IMR-90 (cell line): ENCODE measurements around the gene ZFP2. TPM values are rescaled to one million over a fixed set of nuclear protein-coding genes. Genes with fewer than 3 reads are reported as not detected.
A peak's percentile ranks its signal among the peaks of the same experiment; 100 is the strongest.

Experiments
- ATAC-seq: fragments of 200-7000 bp; cut with Tn5 transposase; 2 replicates; pipeline ENCODE4 v1.9.1; 2020; ENCODE audit warnings: low read depth, mild to moderate bottlenecking, moderate library complexity
- BruUV-seq: library from RNA; stranded (reverse); fragments of 400-500 nt; replicated peaks from 2 replicates; lab custom pipeline; 2021; lab: Mats Ljungman, UMichigan
- CTCF ChIA-PET: fragments of 300-600 bp; formaldehyde crosslinking; extraction: SDS; loops from one replicate; lab custom pipeline; 2021; ENCODE audit warnings: antibody characterized with exemption; lab: Yijun Ruan, JAX
- POLR2A ChIA-PET: fragments of 300-600 bp; sonication (Branson Sonifier 250); formaldehyde crosslinking; loops from one replicate; lab custom pipeline; 2022; ENCODE audit warnings: antibody characterized with exemption; ENCODE audit not compliant: unreplicated experiment; lab: Charles Lee
- DNase-seq: peaks from one replicate; pipeline ENCODE4 v3.0.0; 2013
- H2AFZ ChIP-seq: replicated peaks from 2 replicates; pipeline ENCODE3; 2013; ENCODE audit warnings: low read length, mild to moderate bottlenecking; ENCODE audit not compliant: poor library complexity
- H2AK5ac ChIP-seq: 2 replicates; pipeline ENCODE4 v1.6.1; 2013; ENCODE audit warnings: low read depth, low read length, inconsistent platforms
- H2AK9ac ChIP-seq: replicated peaks from 2 replicates; pipeline ENCODE3; 2013; ENCODE audit warnings: mild to moderate bottlenecking, low read depth, low read length, moderate library complexity; ENCODE audit not compliant: poor library complexity
- H2BK120ac ChIP-seq: 2 replicates; pipeline ENCODE4 v1.6.1; 2013; ENCODE audit warnings: low read depth, low read length, inconsistent platforms
- H2BK15ac ChIP-seq: 3 replicates; pipeline ENCODE4 v1.6.1; 2013; ENCODE audit warnings: low read depth, low read length, inconsistent platforms
- H2BK20ac ChIP-seq: 2 replicates; pipeline ENCODE4 v1.6.1; 2013; ENCODE audit warnings: low read depth, mild to moderate bottlenecking, inconsistent platforms, low read length, moderate library complexity
- H2BK5ac ChIP-seq: 2 replicates; pipeline ENCODE4 v1.6.1; 2013; ENCODE audit warnings: mild to moderate bottlenecking, low read depth, low read length, inconsistent platforms; ENCODE audit not compliant: poor library complexity, severe bottlenecking
- H3K14ac ChIP-seq: replicated peaks from 2 replicates; pipeline ENCODE4 v1.6.1; 2013; ENCODE audit warnings: low read depth, low read length, inconsistent platforms
- H3K18ac ChIP-seq: 2 replicates; pipeline ENCODE4 v1.6.1; 2013; ENCODE audit warnings: low read depth, low read length, control low read depth
- H3K23ac ChIP-seq: 2 replicates; pipeline ENCODE4 v1.6.1; 2013; ENCODE audit warnings: low read depth, low read length, inconsistent platforms
- H3K27ac ChIP-seq: 2 replicates; pipeline ENCODE4 v1.5.1; 2013; ENCODE audit warnings: mild to moderate bottlenecking, control low read depth, low read length; ENCODE audit not compliant: insufficient read depth
- H3K27me3 ChIP-seq: 2 replicates; pipeline ENCODE4 v1.6.1; 2013; ENCODE audit warnings: low read length; ENCODE audit not compliant: control insufficient read depth, insufficient read depth
- H3K36me3 ChIP-seq: 2 replicates; pipeline ENCODE4 v1.6.1; 2013; ENCODE audit warnings: low read length, mixed read lengths; ENCODE audit not compliant: control insufficient read depth, insufficient read depth
- H3K4ac ChIP-seq: 2 replicates; pipeline ENCODE4 v1.6.1; 2013; ENCODE audit warnings: low read depth, low read length, inconsistent platforms
- H3K4me1 ChIP-seq: 2 replicates; pipeline ENCODE4 v1.6.1; 2013; ENCODE audit warnings: low read length, mixed read lengths; ENCODE audit not compliant: control insufficient read depth, insufficient read depth
- H3K4me2 ChIP-seq: 2 replicates; pipeline ENCODE4 v1.6.1; 2013; ENCODE audit warnings: low read depth, mild to moderate bottlenecking, control low read depth, low read length, moderate library complexity
- H3K4me3 ChIP-seq: 2 replicates; pipeline ENCODE4 v1.5.1; 2013; ENCODE audit warnings: low read depth, mild to moderate bottlenecking, control low read depth, low read length, moderate library complexity; ENCODE audit not compliant: insufficient read depth
- H3K56ac ChIP-seq: 2 replicates; pipeline ENCODE4 v1.6.1; 2013; ENCODE audit warnings: low read length, inconsistent platforms; ENCODE audit not compliant: insufficient read depth; ENCODE audit errors: extremely low read depth
- H3K79me1 ChIP-seq, 2 experiments: 2 replicates each; pipeline ENCODE4 v1.6.1; 2013; ENCODE audit warnings: low read length in 2 of 2, inconsistent platforms in 1 of 2, low read depth in 1 of 2
- H3K9ac ChIP-seq: 2 replicates; pipeline ENCODE4 v1.6.1; 2013; ENCODE audit warnings: low read depth, low read length, control low read depth
- H3K9me1 ChIP-seq: 2 replicates; pipeline ENCODE4 v1.6.1; 2013; ENCODE audit warnings: low read length, inconsistent platforms; ENCODE audit not compliant: insufficient read depth
- H3K9me3 ChIP-seq: 2 replicates; pipeline ENCODE4 v1.6.1; 2013; ENCODE audit warnings: low read length; ENCODE audit not compliant: control insufficient read depth, insufficient read depth
- H4K20me1 ChIP-seq: 2 replicates; pipeline ENCODE4 v1.6.1; 2013; ENCODE audit warnings: low read length, inconsistent platforms; ENCODE audit not compliant: insufficient read depth
- H4K5ac ChIP-seq: 2 replicates; pipeline ENCODE4 v1.6.1; 2013; ENCODE audit warnings: mild to moderate bottlenecking, low read depth, low read length, control low read depth
- H4K8ac ChIP-seq, 2 experiments: 2 replicates each; pipeline ENCODE4 v1.6.1; 2013; ENCODE audit warnings: low read depth in 2 of 2, low read length in 2 of 2, control low read depth in 1 of 2, inconsistent platforms in 1 of 2
- H4K91ac ChIP-seq: 2 replicates; pipeline ENCODE4 v1.6.1; 2013; ENCODE audit warnings: low read depth, low read length, inconsistent platforms; ENCODE audit not compliant: insufficient read depth
- CEBPB ChIP-seq: IDR thresholded peaks from 2 replicates; pipeline ENCODE4 v1.6.1; 2012; ENCODE audit warnings: low read depth, low read length, improper control_type of control experiment
- CHD1 ChIP-seq: IDR thresholded peaks from 2 replicates; pipeline ENCODE4 v1.6.1; 2012; ENCODE audit warnings: low read depth, low read length, improper control_type of control experiment
- CTCF ChIP-seq: conservative IDR thresholded peaks from 2 replicates; pipeline ENCODE4 v1.5.1; 2012; ENCODE audit warnings: mild to moderate bottlenecking, low read depth, low read length, improper control_type of control experiment
- FOS ChIP-seq: fragments of 150-350 bp; IDR thresholded peaks from 2 replicates; pipeline ENCODE4 v1.6.1; 2016; ENCODE audit warnings: low read depth, low read length
- MAZ ChIP-seq: IDR thresholded peaks from 2 replicates; pipeline ENCODE4 v1.6.1; 2012; ENCODE audit warnings: low read depth, mild to moderate bottlenecking, low read length, improper control_type of control experiment, moderate library complexity, borderline replicate concordance
- POLR2A ChIP-seq: IDR thresholded peaks from 2 replicates; pipeline ENCODE4 v1.6.1; 2012; ENCODE audit warnings: mild to moderate bottlenecking, low read depth, low read length
- RAD21 ChIP-seq: IDR thresholded peaks from 2 replicates; pipeline ENCODE4 v1.6.1; 2012; ENCODE audit warnings: low read length, improper control_type of control experiment
- RCOR1 ChIP-seq: IDR thresholded peaks from 2 replicates; pipeline ENCODE4 v1.6.1; 2012; ENCODE audit warnings: mild to moderate bottlenecking, low read length, improper control_type of control experiment; ENCODE audit not compliant: insufficient replicate concordance
- RFX5 ChIP-seq: IDR thresholded peaks from 2 replicates; pipeline ENCODE4 v1.8.0; 2012; ENCODE audit warnings: low read depth, mild to moderate bottlenecking, low read length, moderate library complexity
- SMC3 ChIP-seq: fragments of 150-350 bp; IDR thresholded peaks from 2 replicates; pipeline ENCODE4 v1.6.1; 2016; ENCODE audit warnings: low read depth, mild to moderate bottlenecking, antibody characterized with exemption, low read length, moderate library complexity
- WGBS, 2 experiments: methylation state at CpG; one replicate each; pipeline versions ENCODE4 v1.1.5 to v1.1.7; 2013; ENCODE audit warnings: missing lambda C conversion rate in 2 of 2; ENCODE audit not compliant: insufficient read length in 1 of 2; ENCODE audit errors: extremely low coverage in 2 of 2; 5-methylcytosine and 5-hydroxymethylcytosine counted together
- dilution Hi-C: fragments of 300-500 bp; cut with HindIII; formaldehyde crosslinking; loops from one replicate; pipeline ENCODE4 v1.14.3; 2018; ENCODE audit warnings: low sequenced_read_pairs; ENCODE audit not compliant: unreplicated experiment
- in situ Hi-C: fragments of 300-500 bp; cut with MboI; formaldehyde crosslinking; loops from 3 replicates; pipeline ENCODE4 v1.14.3; 2019; ENCODE audit warnings: low sequenced_read_pairs, inconsistent platforms, mixed read lengths
- intact Hi-C: fragments of 100-400 bp; cut with micrococcal nuclease; formaldehyde crosslinking; loops from 2 replicates; pipeline ENCODE4 v1.10.0; 2022
- polyA plus RNA-seq, 3 experiments: library from polyadenylated mRNA; depleted of rRNA; stranded (reverse); fragments of >200 nt; gene quantifications; 2 replicates each; pipeline ENCODE4 v1.2.3, GENCODE V29; 2012; ENCODE audit warnings: low replicate concordance in 1 of 3
- total RNA-seq: library from RNA; depleted of rRNA; stranded (reverse); fragments of >200 nt; gene quantifications from 2 replicates; pipeline ENCODE4 v1.2.3, GENCODE V29; 2012
- TF ChIP-seq, protein P1 (sequence below): fragments of 150-350 bp; IDR thresholded peaks from 2 replicates; pipeline ENCODE4 v1.6.1; 2017; ENCODE audit warnings: mild to moderate bottlenecking, antibody characterized with exemption, low read length, low read depth

Gene ZFP2
- total and polyA plus RNA-seq, 2 of the 4 experiments (the other 2 are of a cell fraction) = 0.18 to 0.19 TPM

- TF ChIP-seq FOS (no peak), CHD1 (no peak), MAZ (no peak), POLR2A (no peak)
- TF ChIP-seq, protein P1, sequence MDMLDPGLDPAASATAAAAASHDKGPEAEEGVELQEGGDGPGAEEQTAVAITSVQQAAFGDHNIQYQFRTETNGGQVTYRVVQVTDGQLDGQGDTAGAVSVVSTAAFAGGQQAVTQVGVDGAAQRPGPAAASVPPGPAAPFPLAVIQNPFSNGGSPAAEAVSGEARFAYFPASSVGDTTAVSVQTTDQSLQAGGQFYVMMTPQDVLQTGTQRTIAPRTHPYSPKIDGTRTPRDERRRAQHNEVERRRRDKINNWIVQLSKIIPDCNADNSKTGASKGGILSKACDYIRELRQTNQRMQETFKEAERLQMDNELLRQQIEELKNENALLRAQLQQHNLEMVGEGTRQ = no peak
Observed at GRCh38 chr5:178940569-178941360, 45.1 kb downstream of the ZFP2 start, which contains the start of gene ZNF454 (continued).

GRCh38 chr5:178941361-178941760, 45.6 kb downstream of the ZFP2 start:
- no peak overlapping the region for H3K56ac ChIP-seq
- H3K27ac ChIP-seq = peak overlapping the region; percentile 37; the same call in 1 of the 2 replicates
- DNase-seq = no peak
- H4K20me1 ChIP-seq = no peaks in the 10 kb centered on the region
- H3K18ac ChIP-seq = no peak overlapping the region
- H3K23ac ChIP-seq = no peak overlapping the region
- peak; percentile 13; the same call in 1 of the 2 replicates for ATAC-seq
- no peak overlapping the region for H2AK9ac ChIP-seq
- no peak overlapping the region; the same call in 1 of the 2 replicates for H4K5ac ChIP-seq
- H3K27me3 ChIP-seq = no peaks in the 10 kb centered on the region
- peaks cover 67% of the 10 kb centered on the region for H3K9me3 ChIP-seq
- no peak overlapping the region for H2BK5ac ChIP-seq
- no peak overlapping the region for H4K8ac ChIP-seq
- H2BK15ac ChIP-seq = no peak overlapping the region
- no peak overlapping the region for H2AK5ac ChIP-seq
- H3K9me1 ChIP-seq = no peaks in the 10 kb centered on the region
- no peak overlapping the region for H2BK20ac ChIP-seq
- H4K91ac ChIP-seq = no peak overlapping the region
- intact Hi-C loops (no loop called here), dilution Hi-C loops (no loop called here), in situ Hi-C loops (no loop called here)
- peak overlapping the region; percentile 44 for H3K9ac ChIP-seq
- no TSS peak for BruUV-seq
- CTCF ChIA-PET = no interaction called here
- 3% methylated on average over 6 of the region's 23 CpGs; no CpG with 5 or more reads in 1 of the 2 experiments for WGBS, 2 experiments
- no peaks in the 10 kb centered on the region for H3K79me1 ChIP-seq
- POLR2A ChIA-PET = no interaction called here
- H3K4me3 ChIP-seq = peak overlapping the region; percentile 68
- no peak overlapping the region for H3K4ac ChIP-seq
- no peaks in the 10 kb centered on the region; the same call in 1 of the 2 replicates for H3K36me3 ChIP-seq
- no peak overlapping the region for H2BK120ac ChIP-seq
- H2AFZ ChIP-seq = peak overlapping the region; percentile 63
- H3K4me2 ChIP-seq = peak overlapping the region; percentile 70
- no peaks in the 10 kb centered on the region for H3K4me1 ChIP-seq
- H3K14ac ChIP-seq = no peak overlapping the region
- TF ChIP-seq FOS (no peak), CTCF (no peak), MAZ (no peak), SMC3 (no peak), CHD1 (no peak), RFX5 (no peak), RAD21 (no peak), RCOR1 (no peak), POLR2A (no peak), CEBPB (no peak)
- TF ChIP-seq, protein P1 = no peak
